Suprapubic skin (tissue), 4 donors: ENCODE measurements around the gene SPAG7.

Experiments
- EP300 ChIP-seq: sonication (generic); formaldehyde crosslinking; IDR thresholded peaks from one replicate; pipeline ENCODE4 v1.6.1; 2017; ENCODE audit warnings: antibody characterized with exemption
- POLR2A ChIP-seq, 2 donors: fragments of 450-650 bp; IDR thresholded peaks; one replicate each; pipeline ENCODE4 v1.6.1; 2017; ENCODE audit warnings: antibody characterized with exemption in 2 of 2, mild to moderate bottlenecking in 2 of 2, moderate library complexity in 2 of 2
- POLR2AphosphoS5 ChIP-seq, 3 donors: sonication (generic); formaldehyde crosslinking; IDR thresholded peaks; one replicate each; pipeline ENCODE4 v1.6.1; 2017; ENCODE audit warnings: antibody characterized with exemption in 3 of 3
- TF ChIP-seq, protein P1 (sequence below), 2 donors: fragments of 200-600 bp in 1 of 2; fragments of 450-650 bp in 1 of 2; sonication (generic) in 1 of 2; IDR thresholded peaks; one replicate each; pipeline ENCODE4 v1.5.1; 2016 to 2019; ENCODE audit warnings: antibody characterized with exemption in 2 of 2, mild to moderate bottlenecking in 1 of 2, moderate library complexity in 1 of 2

GRCh38 chr17:5011928-5012327 is 44.3 kb upstream of the SPAG7 start:
- TF ChIP-seq, protein P1, sequence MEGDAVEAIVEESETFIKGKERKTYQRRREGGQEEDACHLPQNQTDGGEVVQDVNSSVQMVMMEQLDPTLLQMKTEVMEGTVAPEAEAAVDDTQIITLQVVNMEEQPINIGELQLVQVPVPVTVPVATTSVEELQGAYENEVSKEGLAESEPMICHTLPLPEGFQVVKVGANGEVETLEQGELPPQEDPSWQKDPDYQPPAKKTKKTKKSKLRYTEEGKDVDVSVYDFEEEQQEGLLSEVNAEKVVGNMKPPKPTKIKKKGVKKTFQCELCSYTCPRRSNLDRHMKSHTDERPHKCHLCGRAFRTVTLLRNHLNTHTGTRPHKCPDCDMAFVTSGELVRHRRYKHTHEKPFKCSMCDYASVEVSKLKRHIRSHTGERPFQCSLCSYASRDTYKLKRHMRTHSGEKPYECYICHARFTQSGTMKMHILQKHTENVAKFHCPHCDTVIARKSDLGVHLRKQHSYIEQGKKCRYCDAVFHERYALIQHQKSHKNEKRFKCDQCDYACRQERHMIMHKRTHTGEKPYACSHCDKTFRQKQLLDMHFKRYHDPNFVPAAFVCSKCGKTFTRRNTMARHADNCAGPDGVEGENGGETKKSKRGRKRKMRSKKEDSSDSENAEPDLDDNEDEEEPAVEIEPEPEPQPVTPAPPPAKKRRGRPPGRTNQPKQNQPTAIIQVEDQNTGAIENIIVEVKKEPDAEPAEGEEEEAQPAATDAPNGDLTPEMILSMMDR (IDR thresholded peaks at IDR 0.05): no peak
- TF ChIP-seq POLR2A (IDR thresholded peaks at IDR 0.05) (no peak), EP300 (no peak), POLR2AphosphoS5 (IDR thresholded peaks at IDR 0.05) (no peak)
